H1 (cell line): ENCODE data around the gene LCMT1. TPM values are rescaled to one million over a fixed set of nuclear protein-coding genes. Genes with fewer than 3 reads are reported as not detected.

Source experiments
- CTCF ChIA-PET: fragments of 300-600 bp; sonication (Branson Sonifier 250); formaldehyde crosslinking; loops from one replicate; lab custom pipeline; 2021; ENCODE audit not compliant: partially characterized antibody; lab: Charles Lee
- POLR2A ChIA-PET: fragments of 300-600 bp; sonication (Branson Sonifier 250); formaldehyde crosslinking; loops from one replicate; lab custom pipeline; 2021; ENCODE audit warnings: inconsistent platforms; ENCODE audit not compliant: partially characterized antibody; lab: Charles Lee
- DNase-seq, 2 experiments: peaks; one replicate each; pipeline versions ENCODE4 v3.0.0 to v3.0.0-alpha.2; 2010 to 2022; ENCODE audit warnings: low spot score in 2 of 2, low read depth in 1 of 2, mixed read lengths in 1 of 2
- FAIRE-seq: peaks from 2 replicates; lab custom pipeline; 2011; peaks lifted over from hg19 to GRCh38; lab: Jason Lieb, UNC
- H2AFZ ChIP-seq: 2 replicates; pipeline ENCODE4 v1.8.1; 2012; ENCODE audit warnings: low read length, inconsistent platforms
- H2AK5ac ChIP-seq: 2 replicates; pipeline ENCODE4 v1.6.1; 2013; ENCODE audit warnings: low read depth, low read length
- H2BK120ac ChIP-seq: replicated peaks from 2 replicates; pipeline ENCODE3; 2013; ENCODE audit warnings: low read depth, low read length, inconsistent platforms
- H2BK12ac ChIP-seq: 2 replicates; pipeline ENCODE4 v1.6.1; 2013; ENCODE audit warnings: low read depth, low read length
- H2BK15ac ChIP-seq: 2 replicates; pipeline ENCODE4 v1.6.1; 2013; ENCODE audit warnings: low read length
- H2BK20ac ChIP-seq: 2 replicates; pipeline ENCODE4 v1.6.1; 2013; ENCODE audit warnings: low read length
- H2BK5ac ChIP-seq: 2 replicates; pipeline ENCODE4 v1.6.1; 2013; ENCODE audit warnings: low read depth, low read length
- H3K14ac ChIP-seq: 2 replicates; pipeline ENCODE4 v1.6.1; 2013; ENCODE audit warnings: inconsistent platforms; ENCODE audit not compliant: insufficient read length
- H3K18ac ChIP-seq: 2 replicates; pipeline ENCODE4 v1.6.1; 2013; ENCODE audit warnings: low read length; ENCODE audit errors: extremely low read depth
- H3K23ac ChIP-seq: 2 replicates; pipeline ENCODE4 v1.6.1; 2013; ENCODE audit warnings: inconsistent platforms; ENCODE audit not compliant: insufficient read length
- H3K23me2 ChIP-seq: 2 replicates; pipeline ENCODE4 v1.6.1; 2013; ENCODE audit warnings: low read depth, low read length
- H3K27ac ChIP-seq: 2 replicates; pipeline ENCODE4 v1.6.1; 2011; ENCODE audit warnings: low read depth, low read length, inconsistent platforms
- H3K27me3 ChIP-seq, 4 experiments: replicated peaks in 1 of 4; 1 replicate in 1 of 4; 2 replicates in 3 of 4; pipeline versions ENCODE4 v1.6.1 to v1.8.1; 2011 to 2013; ENCODE audit warnings: low read length in 3 of 4, mild to moderate bottlenecking in 3 of 4, inconsistent platforms in 2 of 4, mixed read lengths in 2 of 4, moderate library complexity in 1 of 4; ENCODE audit not compliant: control insufficient read depth in 3 of 4, insufficient read depth in 3 of 4; ENCODE audit errors: extremely low read depth in 1 of 4
- H3K36me3 ChIP-seq, 4 experiments: 2 replicates each; pipeline versions ENCODE4 v1.6.1 to v1.8.1; 2011 to 2013; ENCODE audit warnings: mild to moderate bottlenecking in 4 of 4, low read length in 3 of 4, moderate library complexity in 2 of 4, control low read depth in 1 of 4, inconsistent platforms in 1 of 4; ENCODE audit not compliant: insufficient read depth in 4 of 4, control insufficient read depth in 2 of 4
- H3K4ac ChIP-seq: replicated peaks from 2 replicates; pipeline ENCODE3; 2013; ENCODE audit warnings: low read length, low read depth, mixed read lengths, inconsistent platforms; ENCODE audit not compliant: insufficient read length
- H3K4me1 ChIP-seq, 4 experiments: replicated peaks in 1 of 4; 1 replicate in 1 of 4; 2 replicates in 3 of 4; pipeline versions ENCODE4 v1.6.1 to v1.8.1; 2011 to 2013; ENCODE audit warnings: low read length in 3 of 4, inconsistent platforms in 2 of 4, mixed read lengths in 1 of 4; ENCODE audit not compliant: insufficient read depth in 4 of 4, control insufficient read depth in 3 of 4
- H3K4me2 ChIP-seq, 2 experiments: 2 replicates each; pipeline versions ENCODE4 v1.6.1 to v1.8.1; 2011 to 2013; ENCODE audit warnings: low read depth in 2 of 2, low read length in 2 of 2, control low read depth in 1 of 2, inconsistent platforms in 1 of 2, mild to moderate bottlenecking in 1 of 2; ENCODE audit not compliant: insufficient read depth in 1 of 2
- H3K4me3 ChIP-seq, 4 experiments: fragments of 200-600, 300-600 bp in 1 of 4; sonication (generic), shearing (Covaris generic), sonication (Bioruptor Twin) in 1 of 4; 2 replicates each; pipeline versions ENCODE4 v1.5.1 to v1.8.1; 2011 to 2016; ENCODE audit warnings: low read length in 4 of 4, low read depth in 3 of 4, control low read depth in 2 of 4, inconsistent platforms in 2 of 4, mild to moderate bottlenecking in 2 of 4, mixed read lengths in 1 of 4, moderate library complexity in 1 of 4; ENCODE audit not compliant: insufficient read depth in 2 of 4; ENCODE audit errors: extremely low read depth in 1 of 4
- H3K56ac ChIP-seq: replicated peaks from 2 replicates; pipeline ENCODE3; 2013; ENCODE audit warnings: low read depth, mild to moderate bottlenecking, mixed read lengths, low read length, inconsistent platforms; ENCODE audit not compliant: insufficient read length
- H3K79me1 ChIP-seq: 2 replicates; pipeline ENCODE4 v1.6.1; 2013; ENCODE audit warnings: low read depth, low read length, control low read depth
- H3K79me2 ChIP-seq, 2 experiments: 2 replicates each; pipeline versions ENCODE4 v1.6.1 to v1.8.1; 2012 to 2013; ENCODE audit warnings: low read length in 2 of 2, mild to moderate bottlenecking in 2 of 2, inconsistent platforms in 1 of 2; ENCODE audit not compliant: insufficient read depth in 2 of 2, control insufficient read depth in 1 of 2
- H3K9ac ChIP-seq, 4 experiments: replicated peaks in 1 of 4; 1 replicate in 1 of 4; 2 replicates in 3 of 4; pipeline versions ENCODE4 v1.6.1 to v1.8.1; 2011 to 2013; ENCODE audit warnings: low read depth in 3 of 4, low read length in 3 of 4, control low read depth in 2 of 4, mild to moderate bottlenecking in 2 of 4, moderate library complexity in 2 of 4, inconsistent platforms in 1 of 4; ENCODE audit errors: extremely low read depth in 1 of 4
- H3K9me3 ChIP-seq, 2 experiments: 2 replicates each; pipeline versions ENCODE4 v1.6.1 to v1.8.1; 2012 to 2013; ENCODE audit warnings: mild to moderate bottlenecking in 2 of 2, moderate library complexity in 2 of 2, control low read depth in 1 of 2, inconsistent platforms in 1 of 2, low read depth in 1 of 2, low read length in 1 of 2, mixed read lengths in 1 of 2; ENCODE audit not compliant: insufficient read depth in 2 of 2
- H4K20me1 ChIP-seq, 2 experiments: replicated peaks in 1 of 2; 2 replicates each; pipeline versions ENCODE3 to v1.8.1; 2011 to 2013; ENCODE audit warnings: inconsistent platforms in 2 of 2, low read length in 2 of 2, mild to moderate bottlenecking in 1 of 2; ENCODE audit not compliant: insufficient read depth in 2 of 2, control insufficient read depth in 1 of 2
- H4K5ac ChIP-seq: 2 replicates; pipeline ENCODE4 v1.6.1; 2013; ENCODE audit warnings: low read length, low read depth, mixed read lengths, inconsistent platforms; ENCODE audit not compliant: insufficient read length
- H4K8ac ChIP-seq: 2 replicates; pipeline ENCODE4 v1.8.0; 2013; ENCODE audit warnings: mild to moderate bottlenecking, moderate library complexity, low read length, inconsistent platforms; ENCODE audit not compliant: insufficient read depth; ENCODE audit errors: extremely low read depth
- H4K91ac ChIP-seq: replicated peaks from 2 replicates; pipeline ENCODE3; 2013; ENCODE audit warnings: low read length, mixed read lengths, inconsistent platforms; ENCODE audit not compliant: insufficient read length
- ATF3 ChIP-seq: IDR thresholded peaks from 2 replicates; pipeline ENCODE4 v1.6.1; 2011; ENCODE audit warnings: low read depth, mild to moderate bottlenecking, low read length; ENCODE audit not compliant: insufficient read depth
- CBX8 ChIP-seq: fragments of 300-800, 300-1000 bp; sonication (generic); IDR thresholded peaks from 2 replicates; pipeline ENCODE4 v1.7.1; 2016; ENCODE audit warnings: low read depth, low read length, borderline replicate concordance
- EGR1 ChIP-seq: IDR thresholded peaks from 2 replicates; pipeline ENCODE4 v1.6.1; 2011; ENCODE audit warnings: low read depth, low read length, borderline replicate concordance
- JUN ChIP-seq: IDR thresholded peaks from 2 replicates; pipeline ENCODE4 v1.6.1; 2011; ENCODE audit warnings: low read depth, mild to moderate bottlenecking, improper control_type of control experiment, low read length
- POLR2A ChIP-seq, 2 experiments: IDR thresholded peaks; 1 replicate in 1 of 2; 2 replicates in 1 of 2; pipeline ENCODE4 v1.6.1; 2011; ENCODE audit warnings: low read depth in 2 of 2, low read length in 2 of 2, mild to moderate bottlenecking in 2 of 2; ENCODE audit errors: control extremely low read depth in 1 of 2
- SP4 ChIP-seq: IDR thresholded peaks from 2 replicates; pipeline ENCODE4 v1.6.1; 2012; ENCODE audit warnings: low read length, inconsistent platforms
- TEAD4 ChIP-seq: IDR thresholded peaks from 2 replicates; pipeline ENCODE4 v1.6.1; 2012; ENCODE audit warnings: low read depth, low read length, inconsistent platforms, mixed read lengths
- WGBS, 2 experiments: shearing (Covaris generic) in 1 of 2; methylation state at CpG; one replicate each; pipeline versions ENCODE4 v1.1.6 to v1.1.7; 2013 to 2015; ENCODE audit warnings: low lambda C conversion rate in 2 of 2, mixed read lengths in 2 of 2, inconsistent platforms in 1 of 2, low coverage in 1 of 2, missing lambda C conversion rate in 1 of 2; ENCODE audit not compliant: insufficient replicate concordance in 2 of 2, insufficient coverage in 1 of 2, insufficient read length in 1 of 2; ENCODE audit errors: extremely low coverage in 1 of 2, missing lambda C conversion rate in 1 of 2; 5-methylcytosine and 5-hydroxymethylcytosine counted together
- polyA plus RNA-seq, 7 experiments: library from polyadenylated mRNA; depleted of rRNA in 3 of 7; stranded (reverse) in 5 of 7; unstranded in 2 of 7; fragments of >200 nt in 5 of 7; fragments of 200-250 nt in 2 of 7; gene quantifications; 1 replicate in 5 of 7; 2 replicates in 1 of 7; 4 replicates in 1 of 7; pipeline versions ENCODE4 v1.2.1 to v1.2.3, GENCODE V29; 2011 to 2013; ENCODE audit warnings: missing spikeins in 2 of 7, mixed read lengths in 2 of 7
- total RNA-seq: library from RNA; stranded (reverse); fragmentation: NEBNext Ultra II Directional; extraction: Animal tissue kit (Norgen Biotek cat#: 25700); gene quantifications from 2 replicates; pipeline ENCODE4 v1.2.1, GENCODE V29; 2021

LCMT1 gene
- total and polyA plus RNA-seq, 2 of the 8 experiments (the other 6 are each of a cell fraction or from before 2014, with no cell fraction given), result 61.0 to 80.8 TPM

DNA sequence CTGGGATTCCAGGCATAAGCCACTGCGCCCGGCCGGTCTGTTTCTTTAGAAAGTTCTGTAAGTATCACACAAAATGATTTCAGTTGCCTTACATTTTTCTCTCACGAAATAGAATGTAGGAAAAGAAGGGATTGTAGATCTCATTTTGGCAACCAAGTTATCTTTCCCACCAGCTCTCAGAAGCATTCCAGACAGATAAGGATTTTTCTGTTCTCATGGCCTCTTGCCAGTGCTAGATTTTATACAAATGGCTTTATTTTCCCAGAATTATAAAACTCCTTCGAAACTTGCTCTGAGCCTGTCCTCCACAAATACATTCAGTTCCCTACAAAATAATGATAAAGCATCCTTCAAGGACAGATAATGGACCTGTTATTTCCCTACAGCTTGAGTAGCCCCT is 46.9 kb downstream of the LCMT1 start:
- POLR2A ChIA-PET, result no interaction called here
- Histone ChIP-seq H3K4me2 (no peak overlapping the region), H3K18ac (no peak overlapping the region), H3K9ac (no peak overlapping the region), H2AK5ac (no peak overlapping the region), H3K14ac (no peak overlapping the region), H3K56ac (no peak overlapping the region), H4K8ac (no peak overlapping the region), H3K4me1 (no peaks in the 10 kb centered on the region), H4K91ac (no peak overlapping the region), H3K79me1 (no peaks in the 10 kb centered on the region), H3K4me3 (no peak overlapping the region), H3K23me2 (no peaks in the 10 kb centered on the region), H2BK5ac (no peak overlapping the region), H3K4ac (no peak overlapping the region), H2BK15ac (no peak overlapping the region), H3K79me2 (no peaks in the 10 kb centered on the region), H3K23ac (no peak overlapping the region), H3K36me3 (peaks cover 2 to 36% (median 20%) of the 10 kb centered on the region in 4 experiments; a peak in 7 of 8 replicates), H3K27me3 (no peaks in the 10 kb centered on the region), H2BK20ac (no peak overlapping the region), H2BK12ac (no peak overlapping the region), H4K20me1 (peaks cover 0 to 1% of the 10 kb centered on the region in 2 experiments), H3K27ac (no peak overlapping the region), H2BK120ac (no peak overlapping the region), H4K5ac (no peak overlapping the region), H3K9me3 (no peaks in the 10 kb centered on the region), H2AFZ (no peak overlapping the region)
- WGBS, 2 experiments, result 100% methylated on average over 5 of the region's 5 CpGs; no CpG with 5 or more reads in 1 of the 2 experiments
- CTCF ChIA-PET, result no interaction called here
- no peak for FAIRE-seq
- TF ChIP-seq EGR1 (no peak), ATF3 (no peak), POLR2A (IDR thresholded peaks at IDR 0.05; ENCODE audit: control extremely low read depth in 1 of 2, low read depth in 2 of 2, low read length in 2 of 2) (no peak), JUN (no peak), SP4 (no peak), CBX8 (no peak), TEAD4 (no peak)
- no peak for DNase-seq
